ENCODE results near the gene CPAMD8.
A peak's percentile ranks its signal among the peaks of the same experiment; 100 is the strongest.
"Not testable (repeated sequence)": the region's sequence is repeated elsewhere in the genome, so short reads cannot be mapped to it uniquely, and the experiment has no call there.

CPAMD8 gene

DNA sequence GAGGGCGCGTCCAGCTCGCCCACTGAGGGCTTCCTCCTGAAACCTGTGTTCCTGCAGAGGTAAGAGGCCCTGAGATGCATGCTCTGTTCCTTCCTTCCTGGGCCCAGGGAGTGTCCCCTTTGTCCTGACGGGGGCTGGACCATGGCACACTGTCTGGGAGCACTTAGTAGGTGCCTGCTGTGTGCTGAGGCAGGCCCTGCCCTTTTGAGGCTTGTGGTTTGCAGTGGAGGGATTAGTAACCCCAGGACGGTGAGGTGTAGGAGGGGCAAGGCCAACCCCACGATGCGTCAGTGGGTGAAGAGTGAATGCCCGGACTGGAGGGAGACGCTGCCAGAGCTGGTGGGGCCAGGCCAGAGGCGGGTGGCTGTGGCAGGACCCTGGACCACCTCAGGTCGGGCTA, 149.0 kb downstream of the CPAMD8 start:
- Histone ChIP-seq H3K9me3 (ENCODE audit: control insufficient read depth in 1 of 2, low read length in 2 of 2) (peaks cover 0 to 13% of the 10 kb centered on the region in 2 donors), H3K27ac (ENCODE audit: low read length) (no peak overlapping the region), H3K4me1 (ENCODE audit: control insufficient read depth in 1 of 2, insufficient read depth in 2 of 2, low read length in 2 of 2) (no peaks in the 10 kb centered on the region), H3K4me3 (ENCODE audit: low read depth in 1 of 2, low read length in 2 of 2) (no peak overlapping the region), H3K36me3 (ENCODE audit: control insufficient read depth in 1 of 2, insufficient read depth in 2 of 2, low read length in 2 of 2) (peaks cover 8 to 60% of the 10 kb centered on the region in 2 donors), H3K27me3 (ENCODE audit: low read depth, low read length) (no peaks in the 10 kb centered on the region)

DNA sequence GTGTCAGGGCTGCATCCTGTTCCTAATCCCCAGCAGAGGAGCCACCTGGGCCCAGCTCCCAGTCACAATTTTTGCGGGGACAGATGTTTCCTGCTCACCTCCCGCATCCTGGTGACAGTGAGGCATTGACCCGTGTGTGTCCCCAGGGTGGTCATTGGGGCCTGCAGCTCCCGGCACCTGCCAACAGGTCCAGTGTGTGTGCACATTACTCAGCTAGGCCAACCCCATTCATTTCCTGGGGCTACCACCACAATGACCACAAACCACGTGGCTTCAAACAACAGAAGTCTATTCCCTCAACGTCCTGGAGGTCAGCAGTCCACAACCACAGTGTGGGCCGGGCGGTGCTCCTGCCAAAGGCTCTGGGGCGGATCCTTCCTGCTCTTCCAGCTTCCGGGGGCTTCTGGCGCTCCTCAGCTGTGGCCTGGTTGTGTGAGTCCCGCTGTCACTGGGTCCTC, 149.7 kb downstream of the CPAMD8 start:
- no peaks in the 10 kb centered on the region for H3K4me1 ChIP-seq (ENCODE audit: control insufficient read depth in 1 of 2, insufficient read depth in 2 of 2, low read length in 2 of 2)
- peaks cover 0 to 6% of the 10 kb centered on the region in 2 donors for H3K9me3 ChIP-seq (ENCODE audit: control insufficient read depth in 1 of 2, low read length in 2 of 2)
- H3K27me3 ChIP-seq (ENCODE audit: low read depth, low read length) = no peaks in the 10 kb centered on the region
- H3K36me3 ChIP-seq (ENCODE audit: control insufficient read depth in 1 of 2, insufficient read depth in 2 of 2, low read length in 2 of 2) = peaks cover 10 to 67% of the 10 kb centered on the region in 2 donors
- no peak overlapping the region for H3K27ac ChIP-seq (ENCODE audit: low read length)
- H3K4me3 ChIP-seq (ENCODE audit: low read depth in 1 of 2, low read length in 2 of 2) = no peak overlapping the region

DNA sequence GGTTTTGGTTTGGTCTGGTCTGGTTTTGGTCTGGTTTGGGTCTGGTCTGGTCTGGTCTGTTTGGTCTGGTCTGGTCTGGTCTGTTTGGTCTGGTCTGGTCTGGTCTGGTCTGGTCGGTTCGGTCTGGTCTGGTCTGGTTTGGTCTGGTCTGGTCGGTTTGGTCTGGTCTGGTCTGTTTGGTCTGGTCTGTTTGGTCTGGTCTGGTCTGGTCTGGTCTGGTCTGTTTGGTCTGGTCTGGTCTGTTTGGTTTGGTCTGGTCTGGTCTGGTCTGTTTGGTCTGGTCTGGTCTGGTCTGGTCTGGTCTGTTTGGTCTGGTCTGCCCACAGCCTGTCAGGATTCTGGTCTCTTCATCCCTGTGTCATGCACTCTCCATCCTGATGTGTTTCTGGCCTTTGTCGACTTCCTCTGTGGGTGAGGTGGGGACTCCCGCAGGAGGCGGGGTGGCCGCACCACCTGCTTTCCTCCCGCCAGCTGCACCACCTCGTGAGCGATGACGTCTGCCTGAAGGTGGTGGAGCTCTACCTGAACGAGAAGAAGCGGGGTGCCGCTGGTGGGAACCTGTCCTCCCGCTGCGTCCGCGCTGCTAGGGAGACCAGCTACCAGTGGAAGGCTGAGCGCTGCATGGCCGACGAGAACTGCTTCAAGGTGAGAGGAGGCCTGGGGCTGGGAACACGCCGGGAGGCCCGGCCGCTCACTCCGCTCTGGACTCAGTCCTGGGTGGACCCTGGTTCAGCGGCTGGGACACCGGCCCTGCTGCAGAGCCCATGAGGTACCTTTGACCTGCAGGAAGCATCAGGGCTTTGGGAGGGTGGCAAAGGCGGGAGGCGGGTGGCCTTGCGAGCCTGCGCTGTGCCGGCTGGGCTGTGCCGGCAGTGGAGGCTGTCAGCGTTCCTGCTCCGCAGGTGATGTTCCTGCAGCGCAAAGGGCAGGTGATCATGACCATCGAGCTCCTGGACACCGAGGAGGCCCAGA, 150.7 kb downstream of the CPAMD8 start:
- Histone ChIP-seq H3K36me3 (ENCODE audit: control insufficient read depth in 1 of 2, insufficient read depth in 2 of 2, low read length in 2 of 2) (peaks cover 21 to 76% of the 10 kb centered on the region in 2 donors), H3K4me3 (ENCODE audit: low read depth in 1 of 2, low read length in 2 of 2) (no peak overlapping the region), H3K9me3 (ENCODE audit: control insufficient read depth in 1 of 2, low read length in 2 of 2) (no peaks in the 10 kb centered on the region), H3K27ac (ENCODE audit: low read length) (no peak overlapping the region), H3K4me1 (ENCODE audit: control insufficient read depth in 1 of 2, insufficient read depth in 2 of 2, low read length in 2 of 2) (no peaks in the 10 kb centered on the region), H3K27me3 (ENCODE audit: low read depth, low read length) (no peaks in the 10 kb centered on the region)

DNA sequence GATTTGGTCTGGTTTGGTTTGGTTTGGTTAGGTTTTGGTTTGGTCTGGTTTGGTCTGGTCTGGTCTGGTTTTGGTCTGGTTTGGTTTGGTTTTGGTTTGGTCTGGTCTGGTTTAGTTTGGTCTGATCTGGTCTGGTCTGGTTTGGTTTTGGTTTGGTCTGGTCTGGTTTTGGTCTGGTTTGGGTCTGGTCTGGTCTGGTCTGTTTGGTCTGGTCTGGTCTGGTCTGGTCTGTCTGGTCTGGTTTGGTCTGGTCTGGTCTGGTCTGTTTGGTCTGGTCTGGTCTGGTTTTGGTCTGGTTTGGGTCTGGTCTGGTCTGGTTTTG, 151.7 kb downstream of the CPAMD8 start:
- not testable (repeated sequence) for H3K27me3 ChIP-seq (ENCODE audit: low read depth, low read length); H3K27ac ChIP-seq (ENCODE audit: low read length); H3K4me3 ChIP-seq (ENCODE audit: low read depth in 1 of 2, low read length in 2 of 2); H3K4me1 ChIP-seq (ENCODE audit: control insufficient read depth in 1 of 2, insufficient read depth in 2 of 2, low read length in 2 of 2); H3K9me3 ChIP-seq (ENCODE audit: control insufficient read depth in 1 of 2, low read length in 2 of 2)
- H3K36me3 ChIP-seq (ENCODE audit: control insufficient read depth in 1 of 2, insufficient read depth in 2 of 2, low read length in 2 of 2) = peaks cover 22 to 76% of the 10 kb centered on the region in 2 donors

DNA sequence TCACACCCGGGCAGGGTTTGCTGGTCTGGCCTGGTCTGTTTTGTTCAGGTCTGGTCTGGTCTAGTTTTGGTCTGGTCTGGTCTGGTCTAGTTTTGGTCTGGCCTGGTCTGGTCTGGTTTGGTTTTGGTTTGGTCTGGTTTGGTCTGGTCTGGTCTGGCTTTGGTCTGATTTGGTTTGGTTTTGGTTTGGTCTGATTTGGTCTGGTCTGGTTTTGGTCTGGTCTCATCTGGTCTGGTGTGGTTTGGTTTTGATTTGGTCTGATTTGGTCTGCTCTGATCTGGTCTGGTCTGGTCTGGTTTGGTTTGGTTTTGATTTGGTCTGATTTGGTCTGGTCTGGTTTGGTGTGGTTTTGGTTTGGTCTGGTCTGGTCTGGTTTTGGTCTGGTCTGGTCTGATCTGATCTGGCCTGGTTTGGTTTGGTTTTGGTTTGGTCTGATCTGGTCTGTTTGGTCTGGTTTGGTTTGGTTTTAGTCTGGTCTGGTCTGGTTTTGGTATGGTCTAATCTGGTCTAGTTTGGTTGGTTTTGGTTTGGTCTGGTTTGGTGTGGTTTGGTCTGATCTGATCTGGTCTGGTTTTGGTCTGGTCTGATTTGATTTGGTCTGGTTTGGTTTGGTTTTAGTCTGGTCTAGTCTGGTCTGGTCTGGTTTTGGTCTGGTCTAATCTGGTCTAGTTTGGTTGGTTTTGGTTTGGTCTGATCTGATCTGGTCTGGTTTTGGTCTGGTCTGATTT, 152.2 kb downstream of the CPAMD8 start:
- H3K27me3 ChIP-seq (ENCODE audit: low read depth, low read length) = no peaks in the 10 kb centered on the region
- H3K9me3 ChIP-seq (ENCODE audit: control insufficient read depth in 1 of 2, low read length in 2 of 2) = no peaks in the 10 kb centered on the region
- peaks cover 19 to 76% of the 10 kb centered on the region in 2 donors for H3K36me3 ChIP-seq (ENCODE audit: control insufficient read depth in 1 of 2, insufficient read depth in 2 of 2, low read length in 2 of 2)
- H3K4me3 ChIP-seq (ENCODE audit: low read depth in 1 of 2, low read length in 2 of 2) = no peak overlapping the region
- no peak overlapping the region for H3K27ac ChIP-seq (ENCODE audit: low read length)
- H3K4me1 ChIP-seq (ENCODE audit: control insufficient read depth in 1 of 2, insufficient read depth in 2 of 2, low read length in 2 of 2) = no peaks in the 10 kb centered on the region

DNA sequence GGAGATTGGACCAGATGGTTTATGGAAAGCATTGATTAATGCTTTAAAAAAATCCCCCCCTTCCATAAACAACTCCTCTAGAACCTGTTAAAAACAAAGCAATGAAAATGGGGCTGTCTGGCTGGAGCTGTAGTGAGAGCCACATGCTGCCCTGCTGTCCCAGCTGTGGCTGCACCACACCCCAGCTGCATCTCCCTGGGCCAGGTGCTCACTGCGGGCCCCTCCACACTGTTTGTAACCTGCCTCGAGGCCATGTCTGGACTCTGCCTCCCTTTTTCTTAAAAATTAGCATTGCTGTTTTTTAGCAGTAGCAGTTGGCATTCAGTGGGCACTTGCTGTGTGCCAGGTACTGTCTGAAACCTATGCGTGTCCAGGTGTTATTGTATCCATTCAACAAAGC, 153.0 kb downstream of the CPAMD8 start:
- Histone ChIP-seq H3K27me3 (ENCODE audit: low read depth, low read length) (no peaks in the 10 kb centered on the region), H3K9me3 (ENCODE audit: control insufficient read depth in 1 of 2, low read length in 2 of 2) (no peaks in the 10 kb centered on the region), H3K4me3 (ENCODE audit: low read depth in 1 of 2, low read length in 2 of 2) (no peak overlapping the region), H3K36me3 (ENCODE audit: control insufficient read depth in 1 of 2, insufficient read depth in 2 of 2, low read length in 2 of 2) (peaks cover 14 to 76% of the 10 kb centered on the region in 2 donors), H3K27ac (ENCODE audit: low read length) (no peak overlapping the region), H3K4me1 (ENCODE audit: control insufficient read depth in 1 of 2, insufficient read depth in 2 of 2, low read length in 2 of 2) (no peaks in the 10 kb centered on the region)

DNA sequence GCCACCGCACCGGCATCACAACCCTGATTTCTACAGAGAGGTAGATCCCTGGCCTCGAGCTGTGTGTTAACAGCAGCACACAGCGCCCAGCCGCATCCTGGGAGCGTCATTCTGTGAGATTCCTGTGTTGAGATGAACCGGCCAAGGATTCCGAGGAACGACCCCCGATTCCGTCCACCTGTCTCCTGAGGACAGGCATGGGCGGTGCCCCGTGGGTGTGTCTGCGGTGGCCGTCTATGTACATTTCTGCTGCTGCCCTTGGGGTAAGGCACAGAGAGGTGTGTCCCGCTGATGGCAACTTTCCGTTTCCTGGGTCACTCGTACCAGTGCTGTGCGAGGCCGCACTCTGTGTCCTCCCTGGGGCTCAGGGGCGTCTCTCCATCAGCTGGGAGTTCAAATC, 153.9 kb downstream of the CPAMD8 start:
- no peak overlapping the region for H3K4me3 ChIP-seq (ENCODE audit: low read depth in 1 of 2, low read length in 2 of 2)
- peaks cover 20 to 76% of the 10 kb centered on the region in 2 donors for H3K36me3 ChIP-seq (ENCODE audit: control insufficient read depth in 1 of 2, insufficient read depth in 2 of 2, low read length in 2 of 2)
- no peaks in the 10 kb centered on the region for H3K27me3 ChIP-seq (ENCODE audit: low read depth, low read length)
- no peaks in the 10 kb centered on the region for H3K4me1 ChIP-seq (ENCODE audit: control insufficient read depth in 1 of 2, insufficient read depth in 2 of 2, low read length in 2 of 2)
- no peaks in the 10 kb centered on the region for H3K9me3 ChIP-seq (ENCODE audit: control insufficient read depth in 1 of 2, low read length in 2 of 2)
- no peak overlapping the region for H3K27ac ChIP-seq (ENCODE audit: low read length)

DNA sequence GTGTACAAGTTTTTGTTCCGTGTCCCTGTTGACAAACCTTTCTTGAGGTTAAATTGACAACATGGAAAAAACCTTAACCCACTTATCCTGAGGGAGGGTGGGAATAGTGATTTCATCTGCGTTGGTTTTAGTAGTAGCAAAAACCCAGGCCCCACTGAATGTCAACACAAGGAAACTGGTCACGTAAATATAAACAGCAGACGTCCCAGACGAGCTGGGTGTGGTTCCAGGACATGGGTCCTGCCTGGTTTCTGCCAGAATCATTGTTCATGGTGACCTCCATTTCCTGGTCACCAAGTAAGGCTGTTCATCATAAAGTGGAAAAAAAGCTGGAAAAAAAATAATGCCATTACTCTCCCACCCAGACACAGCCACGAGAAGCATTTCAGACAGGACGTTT, 154.7 kb downstream of the CPAMD8 start:
- Histone ChIP-seq H3K9me3 (ENCODE audit: control insufficient read depth in 1 of 2, low read length in 2 of 2) (no peaks in the 10 kb centered on the region), H3K36me3 (ENCODE audit: control insufficient read depth in 1 of 2, insufficient read depth in 2 of 2, low read length in 2 of 2) (peaks cover 28 to 76% of the 10 kb centered on the region in 2 donors), H3K27me3 (ENCODE audit: low read depth, low read length) (no peaks in the 10 kb centered on the region), H3K4me1 (ENCODE audit: control insufficient read depth in 1 of 2, insufficient read depth in 2 of 2, low read length in 2 of 2) (no peaks in the 10 kb centered on the region), H3K27ac (ENCODE audit: low read length) (peak overlapping the region; percentile 36), H3K4me3 (ENCODE audit: low read depth in 1 of 2, low read length in 2 of 2) (no peak overlapping the region)

DNA sequence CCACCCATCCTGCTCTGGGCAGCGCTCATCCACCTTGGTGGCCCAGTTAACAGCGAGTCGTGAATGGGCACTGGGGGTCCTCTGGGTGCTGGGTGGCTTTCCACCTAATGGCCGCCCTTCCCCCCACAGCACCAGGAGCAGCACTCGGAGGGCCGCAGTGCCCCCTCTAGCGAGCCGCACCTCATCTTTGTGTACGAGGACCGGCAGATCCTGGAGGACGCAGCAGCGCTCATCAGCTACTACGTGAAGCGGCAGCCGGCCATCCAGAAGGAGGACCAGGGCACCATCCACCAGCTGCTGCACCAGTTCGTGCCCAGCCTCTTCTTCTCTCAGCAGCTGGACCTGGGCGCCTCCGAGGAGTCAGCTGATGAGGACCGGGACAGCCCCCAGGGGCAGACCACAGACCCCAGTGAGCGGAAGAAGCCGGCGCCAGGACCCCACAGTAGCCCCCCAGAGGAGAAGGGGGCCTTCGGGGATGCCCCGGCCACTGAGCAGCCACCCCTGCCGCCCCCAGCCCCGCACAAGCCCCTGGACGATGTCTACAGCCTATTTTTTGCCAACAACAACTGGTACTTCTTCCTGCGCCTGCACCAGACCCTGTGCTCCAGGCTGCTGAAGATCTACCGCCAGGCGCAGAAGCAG, 157.2 kb downstream of the CPAMD8 start:
- Histone ChIP-seq H3K36me3 (ENCODE audit: control insufficient read depth in 1 of 2, insufficient read depth in 2 of 2, low read length in 2 of 2) (peaks cover 38 to 86% of the 10 kb centered on the region in 2 donors), H3K9me3 (ENCODE audit: control insufficient read depth in 1 of 2, low read length in 2 of 2) (no peaks in the 10 kb centered on the region), H3K27ac (ENCODE audit: low read length) (no peak overlapping the region), H3K27me3 (ENCODE audit: low read depth, low read length) (no peaks in the 10 kb centered on the region), H3K4me3 (ENCODE audit: low read depth in 1 of 2, low read length in 2 of 2) (no peak overlapping the region), H3K4me1 (ENCODE audit: control insufficient read depth in 1 of 2, insufficient read depth in 2 of 2, low read length in 2 of 2) (no peaks in the 10 kb centered on the region)

DNA sequence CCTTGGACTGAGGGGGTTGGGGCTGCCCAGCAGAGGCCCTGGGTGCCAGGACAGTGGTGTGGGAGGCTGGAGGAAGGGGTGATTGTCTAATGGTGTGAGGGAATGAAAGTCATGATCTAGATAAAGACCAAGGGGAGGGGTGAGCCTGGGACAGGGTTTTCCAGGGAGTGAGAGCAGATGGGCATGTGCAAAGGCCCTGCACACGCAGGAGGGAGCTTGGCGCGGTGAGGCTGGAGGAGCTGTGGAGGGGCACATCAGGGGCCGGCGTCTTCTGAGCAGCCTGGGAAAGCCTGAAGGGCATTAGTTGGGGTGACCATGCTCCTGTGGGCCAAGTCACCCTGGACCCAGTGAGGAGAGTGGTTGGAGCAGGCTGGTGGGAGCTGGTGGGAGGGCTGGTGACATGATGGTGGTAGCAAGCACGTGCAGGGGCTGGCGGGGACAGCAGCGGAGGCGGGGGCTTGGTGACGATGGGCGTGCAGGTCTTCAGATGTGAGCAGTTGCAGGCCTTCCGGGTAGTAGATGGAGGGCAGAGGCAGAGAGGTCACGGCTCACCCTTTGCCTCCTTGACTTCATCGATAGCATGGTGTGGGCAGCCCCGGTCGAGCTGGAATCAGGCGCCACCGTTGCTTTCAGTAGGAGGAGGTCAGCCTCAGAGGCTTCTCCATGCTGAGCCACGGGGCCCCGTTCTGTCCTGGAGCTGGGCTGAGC, 158.0 kb downstream of the CPAMD8 start:
- Histone ChIP-seq H3K36me3 (ENCODE audit: control insufficient read depth in 1 of 2, insufficient read depth in 2 of 2, low read length in 2 of 2) (peaks cover 40 to 95% of the 10 kb centered on the region in 2 donors), H3K9me3 (ENCODE audit: control insufficient read depth in 1 of 2, low read length in 2 of 2) (no peaks in the 10 kb centered on the region), H3K4me1 (ENCODE audit: control insufficient read depth in 1 of 2, insufficient read depth in 2 of 2, low read length in 2 of 2) (no peaks in the 10 kb centered on the region), H3K27ac (ENCODE audit: low read length) (no peak overlapping the region), H3K27me3 (ENCODE audit: low read depth, low read length) (no peaks in the 10 kb centered on the region), H3K4me3 (ENCODE audit: low read depth in 1 of 2, low read length in 2 of 2) (no peak overlapping the region)

DNA sequence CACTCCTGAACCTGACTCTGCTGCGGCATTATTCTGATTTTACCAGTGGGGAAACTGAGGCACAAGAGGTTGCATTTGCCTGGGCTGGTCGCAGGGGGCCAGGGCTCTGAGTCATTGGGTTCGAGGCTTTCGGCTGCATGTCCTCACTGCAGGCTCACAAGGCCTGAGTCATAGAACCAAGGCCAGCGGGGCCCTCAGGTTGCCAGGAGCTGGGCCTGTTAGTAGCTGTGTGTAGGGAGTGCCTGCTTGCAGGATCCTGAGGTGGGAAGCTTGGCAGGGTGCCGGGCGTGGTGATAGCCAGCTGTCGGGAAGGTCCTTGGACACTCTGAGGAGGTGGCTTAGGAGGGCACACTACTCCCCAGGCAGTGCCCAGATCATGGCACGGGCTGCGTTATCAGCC, 159.4 kb downstream of the CPAMD8 start:
- H3K36me3 ChIP-seq (ENCODE audit: control insufficient read depth in 1 of 2, insufficient read depth in 2 of 2, low read length in 2 of 2) = peaks cover 49 to 98% of the 10 kb centered on the region in 2 donors
- no peaks in the 10 kb centered on the region for H3K27me3 ChIP-seq (ENCODE audit: low read depth, low read length)
- H3K9me3 ChIP-seq (ENCODE audit: control insufficient read depth in 1 of 2, low read length in 2 of 2) = no peaks in the 10 kb centered on the region
- H3K4me3 ChIP-seq (ENCODE audit: low read depth in 1 of 2, low read length in 2 of 2) = no peak overlapping the region
- H3K27ac ChIP-seq (ENCODE audit: low read length) = no peak overlapping the region
- no peaks in the 10 kb centered on the region for H3K4me1 ChIP-seq (ENCODE audit: control insufficient read depth in 1 of 2, insufficient read depth in 2 of 2, low read length in 2 of 2)
